ENCODE measurements around the gene CASKIN1.

- TF ChIP-seq POLR2A (IDR thresholded peaks at IDR 0.05; ENCODE audit: borderline replicate concordance, extremely low read depth, insufficient read depth, insufficient read length) (no peak), CTCF (IDR thresholded peaks at IDR 0.05 in 2 of 3, conservative IDR thresholded peaks at IDR 0.05 in 1 of 3; ENCODE audit: borderline replicate concordance in 1 of 3, insufficient read depth in 1 of 3, low read depth in 2 of 3, low read length in 2 of 3) (peak; percentile 62 to 73 (median 63)), EZH2 (IDR thresholded peaks at IDR 0.05) (no peak), ZNF274 (IDR thresholded peaks at IDR 0.05; ENCODE audit: low read depth, low read length) (no peak), CEBPB (IDR thresholded peaks at IDR 0.05; ENCODE audit: low read depth) (no peak), RAD21 (IDR thresholded peaks at IDR 0.05; ENCODE audit: low read depth) (peak; percentile 93), POLR2AphosphoS5 (IDR thresholded peaks at IDR 0.05; ENCODE audit: low read depth, low read length) (no peak), JUND (IDR thresholded peaks at IDR 0.05) (no peak), YY1 (IDR thresholded peaks at IDR 0.05; ENCODE audit: extremely low read depth, insufficient replicate concordance, low read depth, low read length) (no peak), EZH2phosphoT487 (IDR thresholded peaks at IDR 0.05; ENCODE audit: borderline replicate concordance) (no peak)
- TF ChIP-seq, protein P1, sequence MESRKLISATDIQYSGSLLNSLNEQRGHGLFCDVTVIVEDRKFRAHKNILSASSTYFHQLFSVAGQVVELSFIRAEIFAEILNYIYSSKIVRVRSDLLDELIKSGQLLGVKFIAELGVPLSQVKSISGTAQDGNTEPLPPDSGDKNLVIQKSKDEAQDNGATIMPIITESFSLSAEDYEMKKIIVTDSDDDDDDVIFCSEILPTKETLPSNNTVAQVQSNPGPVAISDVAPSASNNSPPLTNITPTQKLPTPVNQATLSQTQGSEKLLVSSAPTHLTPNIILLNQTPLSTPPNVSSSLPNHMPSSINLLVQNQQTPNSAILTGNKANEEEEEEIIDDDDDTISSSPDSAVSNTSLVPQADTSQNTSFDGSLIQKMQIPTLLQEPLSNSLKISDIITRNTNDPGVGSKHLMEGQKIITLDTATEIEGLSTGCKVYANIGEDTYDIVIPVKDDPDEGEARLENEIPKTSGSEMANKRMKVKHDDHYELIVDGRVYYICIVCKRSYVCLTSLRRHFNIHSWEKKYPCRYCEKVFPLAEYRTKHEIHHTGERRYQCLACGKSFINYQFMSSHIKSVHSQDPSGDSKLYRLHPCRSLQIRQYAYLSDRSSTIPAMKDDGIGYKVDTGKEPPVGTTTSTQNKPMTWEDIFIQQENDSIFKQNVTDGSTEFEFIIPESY (IDR thresholded peaks at IDR 0.05; ENCODE audit: extremely low read depth, insufficient replicate concordance, low read length): no peak
- TF ChIP-seq, protein P2, sequence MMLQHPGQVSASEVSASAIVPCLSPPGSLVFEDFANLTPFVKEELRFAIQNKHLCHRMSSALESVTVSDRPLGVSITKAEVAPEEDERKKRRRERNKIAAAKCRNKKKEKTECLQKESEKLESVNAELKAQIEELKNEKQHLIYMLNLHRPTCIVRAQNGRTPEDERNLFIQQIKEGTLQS (IDR thresholded peaks at IDR 0.05): no peak
These were observed 1.5 kb downstream of the CASKIN1 start for GRCh38 chr16:2194852-2195321.
